GM23338 (cell line): ENCODE measurements around the gene FAM13C. TPM values are rescaled to one million over a fixed set of nuclear protein-coding genes. Genes with fewer than 3 reads are reported as not detected.

ENCODE experiments used
- ATAC-seq: fragments of 200-7000 bp; cut with Tn5 transposase; 3 replicates; pipeline ENCODE4 v1.9.1; 2020
- DNase-seq: peaks from one replicate; pipeline ENCODE4 v3.0.0-alpha.2; 2015; ENCODE audit warnings: low spot score
- H2AFZ ChIP-seq: fragments of 200-600 bp; sonication (generic); 2 replicates; pipeline ENCODE4 v1.8.0; 2016; ENCODE audit warnings: antibody characterized with exemption, mild to moderate bottlenecking, moderate library complexity
- H3F3A ChIP-seq: fragments of 200-600 bp; sonication (generic); replicated peaks from 2 replicates; pipeline ENCODE4 v1.8.0; 2017; ENCODE audit warnings: antibody characterized with exemption, mixed run types, low read depth
- H3K27ac ChIP-seq: fragments of 200-600 bp; sonication (generic); 2 replicates; pipeline ENCODE4 v1.6.1; 2016; ENCODE audit warnings: low read depth
- H3K27me3 ChIP-seq: fragments of 200-600 bp; sonication (generic); 2 replicates; pipeline ENCODE4 v1.8.0; 2016; ENCODE audit warnings: mild to moderate bottlenecking, mixed run types, moderate library complexity; ENCODE audit not compliant: insufficient read depth
- H3K36me3 ChIP-seq: fragments of 200-600 bp; sonication (generic); 2 replicates; pipeline ENCODE4 v1.8.0; 2016; ENCODE audit warnings: mild to moderate bottlenecking; ENCODE audit not compliant: insufficient read depth
- H3K4me1 ChIP-seq: fragments of 200-600 bp; sonication (generic); 2 replicates; pipeline ENCODE4 v1.8.0; 2016; ENCODE audit warnings: mild to moderate bottlenecking, moderate library complexity; ENCODE audit not compliant: insufficient read depth
- H3K4me2 ChIP-seq: fragments of 200-600 bp; sonication (generic); 2 replicates; pipeline ENCODE4 v1.7.1; 2017; ENCODE audit warnings: mixed run types
- H3K4me3 ChIP-seq: fragments of 200-600 bp; sonication (generic); 2 replicates; pipeline ENCODE4 v1.6.1; 2016; ENCODE audit warnings: mixed run types
- H3K79me2 ChIP-seq: fragments of 200-600 bp; sonication (generic); replicated peaks from 2 replicates; pipeline ENCODE4 v1.8.0; 2017; ENCODE audit warnings: mild to moderate bottlenecking; ENCODE audit not compliant: insufficient read depth
- H3K9me2 ChIP-seq: fragments of 200-600 bp; sonication (generic); 2 replicates; pipeline ENCODE4 v1.8.0; 2017; ENCODE audit not compliant: insufficient read depth
- H4K20me1 ChIP-seq: fragments of 200-600 bp; sonication (generic); replicated peaks from 2 replicates; pipeline ENCODE4 v1.8.0; 2017; ENCODE audit warnings: mild to moderate bottlenecking; ENCODE audit not compliant: insufficient read depth
- H3K27ac Mint-ChIP-seq: 2 replicates; pipeline ENCODE4 v1.8.0; 2020; ENCODE audit warnings: inconsistent platforms, mild to moderate bottlenecking, moderate library complexity, mixed read lengths
- H3K27me3 Mint-ChIP-seq: 3 replicates; pipeline ENCODE4 v1.8.0; 2022; ENCODE audit warnings: low read depth, mild to moderate bottlenecking, moderate library complexity, mixed read lengths, inconsistent platforms; ENCODE audit not compliant: insufficient read depth, poor library complexity
- H3K36me3 Mint-ChIP-seq: 3 replicates; pipeline ENCODE4 v1.8.0; 2021; ENCODE audit warnings: low read depth, mild to moderate bottlenecking, inconsistent platforms, moderate library complexity, mixed read lengths
- H3K4me1 Mint-ChIP-seq: 3 replicates; pipeline ENCODE4 v1.8.0; 2020; ENCODE audit warnings: mild to moderate bottlenecking, inconsistent platforms, mixed read lengths
- H3K4me3 Mint-ChIP-seq: 3 replicates; pipeline ENCODE4 v1.8.0; 2021; ENCODE audit warnings: moderate library complexity, mild to moderate bottlenecking, inconsistent platforms, mixed read lengths
- H3K9me3 Mint-ChIP-seq: 3 replicates; pipeline ENCODE4 v1.8.0; 2020; ENCODE audit warnings: moderate library complexity, mild to moderate bottlenecking, inconsistent platforms, mixed read lengths
- CREB1 ChIP-seq: fragments of 250-450 bp; sonication (Bioruptor Pico); IDR thresholded peaks from 2 replicates; pipeline ENCODE4 v1.5.0; 2020; ENCODE audit warnings: low read depth, mild to moderate bottlenecking, moderate library complexity
- ETS1 ChIP-seq: IDR thresholded peaks from 2 replicates; pipeline ENCODE4 v1.6.1; 2016; ENCODE audit warnings: antibody characterized with exemption
- EZH2 ChIP-seq: fragments of 200-600 bp; sonication (generic); IDR thresholded peaks from one replicate; pipeline ENCODE4 v1.8.0; 2017; ENCODE audit warnings: antibody characterized with exemption, mild to moderate bottlenecking, low read depth; ENCODE audit not compliant: unreplicated experiment
- EZH2phosphoT487 ChIP-seq: fragments of 200-600 bp; sonication (generic); IDR thresholded peaks from one replicate; pipeline ENCODE4 v1.8.1; 2018; ENCODE audit warnings: antibody characterized with exemption; ENCODE audit not compliant: unreplicated experiment
- JUNB ChIP-seq: IDR thresholded peaks from one replicate; pipeline ENCODE4 v1.6.1; 2016; ENCODE audit warnings: antibody characterized with exemption; ENCODE audit not compliant: unreplicated experiment
- NANOG ChIP-seq: IDR thresholded peaks from 2 replicates; pipeline ENCODE4 v1.6.1; 2016; ENCODE audit warnings: antibody characterized with exemption, borderline replicate concordance
- POLR2AphosphoS5 ChIP-seq: IDR thresholded peaks from 2 replicates; pipeline ENCODE4 v1.6.1; 2016; ENCODE audit warnings: antibody characterized with exemption, low read depth
- STAT1 ChIP-seq: IDR thresholded peaks from one replicate; pipeline ENCODE4 v1.6.1; 2016; ENCODE audit warnings: antibody characterized with exemption; ENCODE audit not compliant: unreplicated experiment
- ZNF331 ChIP-seq: fragments of 250-450 bp; sonication (Bioruptor Pico); IDR thresholded peaks from 2 replicates; pipeline ENCODE4 v1.5.0; 2020; ENCODE audit warnings: low read depth, mild to moderate bottlenecking, moderate library complexity
- ZNF462 ChIP-seq: fragments of 250-450 bp; sonication (Bioruptor Pico); IDR thresholded peaks from 2 replicates; pipeline ENCODE4 v1.5.0; 2020; ENCODE audit warnings: mild to moderate bottlenecking, moderate library complexity
- polyA plus RNA-seq: library from polyadenylated mRNA; unstranded; fragments of >200 nt; fragmentation: Nextera tagmentation; extraction: Ambion mirVana; gene quantifications from 2 replicates; pipeline ENCODE4 v1.2.1, GENCODE V29; 2016
- total RNA-seq: library from RNA; depleted of rRNA; stranded (reverse); fragments of >200 nt; shearing (Covaris generic); gene quantifications from 2 replicates; pipeline ENCODE4 v1.2.3, GENCODE V29; 2014
- TF ChIP-seq, protein P1 (sequence below): IDR thresholded peaks from one replicate; pipeline ENCODE4 v1.6.1; 2018; ENCODE audit warnings: antibody characterized with exemption; ENCODE audit not compliant: unreplicated experiment
- TF ChIP-seq, protein P2 (sequence below), 2 experiments: fragments of 200-600 bp in 1 of 2; sonication (generic) in 1 of 2; conservative IDR thresholded peaks; 2 replicates each; pipeline versions ENCODE4 v1.5.1 to v1.6.1; 2016 to 2017; ENCODE audit warnings: antibody characterized with exemption in 2 of 2, low read depth in 2 of 2, mild to moderate bottlenecking in 2 of 2, moderate library complexity in 1 of 2

FAM13C gene
- total and polyA plus RNA-seq, 2 experiments from 2014 or later, result 0.94 to 2.1 TPM

DNA sequence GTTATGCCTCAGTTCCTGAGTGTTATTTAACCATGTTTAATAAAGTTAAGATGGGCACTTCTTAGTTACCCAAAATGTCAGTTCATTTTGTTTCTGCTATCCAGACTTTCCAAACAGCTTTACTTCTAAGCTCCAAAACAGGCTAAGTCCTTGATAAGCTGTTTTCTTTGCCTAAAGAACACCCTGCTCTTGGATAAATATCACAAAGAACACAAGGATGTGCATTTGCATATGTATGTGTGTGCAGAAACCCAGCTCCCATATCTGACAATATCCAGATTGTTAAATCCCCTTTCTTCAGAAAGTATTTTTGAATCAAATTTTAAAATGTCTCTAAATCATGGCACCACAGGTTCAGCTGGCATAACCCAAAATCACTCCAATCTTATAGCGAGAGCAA lies 19.6 kb downstream of the FAM13C start:
- H3K27me3 ChIP-seq, result no peaks in the 10 kb centered on the region; the same call in 1 of the 2 replicates
- no peaks in the 10 kb centered on the region for H3K4me1 ChIP-seq
- H4K20me1 ChIP-seq, result no peaks in the 10 kb centered on the region; the same call in 1 of the 2 replicates
- no peak for DNase-seq
- TF ChIP-seq, protein P1, sequence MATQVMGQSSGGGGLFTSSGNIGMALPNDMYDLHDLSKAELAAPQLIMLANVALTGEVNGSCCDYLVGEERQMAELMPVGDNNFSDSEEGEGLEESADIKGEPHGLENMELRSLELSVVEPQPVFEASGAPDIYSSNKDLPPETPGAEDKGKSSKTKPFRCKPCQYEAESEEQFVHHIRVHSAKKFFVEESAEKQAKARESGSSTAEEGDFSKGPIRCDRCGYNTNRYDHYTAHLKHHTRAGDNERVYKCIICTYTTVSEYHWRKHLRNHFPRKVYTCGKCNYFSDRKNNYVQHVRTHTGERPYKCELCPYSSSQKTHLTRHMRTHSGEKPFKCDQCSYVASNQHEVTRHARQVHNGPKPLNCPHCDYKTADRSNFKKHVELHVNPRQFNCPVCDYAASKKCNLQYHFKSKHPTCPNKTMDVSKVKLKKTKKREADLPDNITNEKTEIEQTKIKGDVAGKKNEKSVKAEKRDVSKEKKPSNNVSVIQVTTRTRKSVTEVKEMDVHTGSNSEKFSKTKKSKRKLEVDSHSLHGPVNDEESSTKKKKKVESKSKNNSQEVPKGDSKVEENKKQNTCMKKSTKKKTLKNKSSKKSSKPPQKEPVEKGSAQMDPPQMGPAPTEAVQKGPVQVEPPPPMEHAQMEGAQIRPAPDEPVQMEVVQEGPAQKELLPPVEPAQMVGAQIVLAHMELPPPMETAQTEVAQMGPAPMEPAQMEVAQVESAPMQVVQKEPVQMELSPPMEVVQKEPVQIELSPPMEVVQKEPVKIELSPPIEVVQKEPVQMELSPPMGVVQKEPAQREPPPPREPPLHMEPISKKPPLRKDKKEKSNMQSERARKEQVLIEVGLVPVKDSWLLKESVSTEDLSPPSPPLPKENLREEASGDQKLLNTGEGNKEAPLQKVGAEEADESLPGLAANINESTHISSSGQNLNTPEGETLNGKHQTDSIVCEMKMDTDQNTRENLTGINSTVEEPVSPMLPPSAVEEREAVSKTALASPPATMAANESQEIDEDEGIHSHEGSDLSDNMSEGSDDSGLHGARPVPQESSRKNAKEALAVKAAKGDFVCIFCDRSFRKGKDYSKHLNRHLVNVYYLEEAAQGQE, result no peak
- TF ChIP-seq ZNF331 (no peak), EZH2phosphoT487 (no peak), POLR2AphosphoS5 (no peak), STAT1 (no peak), ZNF462 (no peak), EZH2 (no peak), ETS1 (no peak), NANOG (no peak), JUNB (no peak), CREB1 (no peak)
- TF ChIP-seq, protein P2, sequence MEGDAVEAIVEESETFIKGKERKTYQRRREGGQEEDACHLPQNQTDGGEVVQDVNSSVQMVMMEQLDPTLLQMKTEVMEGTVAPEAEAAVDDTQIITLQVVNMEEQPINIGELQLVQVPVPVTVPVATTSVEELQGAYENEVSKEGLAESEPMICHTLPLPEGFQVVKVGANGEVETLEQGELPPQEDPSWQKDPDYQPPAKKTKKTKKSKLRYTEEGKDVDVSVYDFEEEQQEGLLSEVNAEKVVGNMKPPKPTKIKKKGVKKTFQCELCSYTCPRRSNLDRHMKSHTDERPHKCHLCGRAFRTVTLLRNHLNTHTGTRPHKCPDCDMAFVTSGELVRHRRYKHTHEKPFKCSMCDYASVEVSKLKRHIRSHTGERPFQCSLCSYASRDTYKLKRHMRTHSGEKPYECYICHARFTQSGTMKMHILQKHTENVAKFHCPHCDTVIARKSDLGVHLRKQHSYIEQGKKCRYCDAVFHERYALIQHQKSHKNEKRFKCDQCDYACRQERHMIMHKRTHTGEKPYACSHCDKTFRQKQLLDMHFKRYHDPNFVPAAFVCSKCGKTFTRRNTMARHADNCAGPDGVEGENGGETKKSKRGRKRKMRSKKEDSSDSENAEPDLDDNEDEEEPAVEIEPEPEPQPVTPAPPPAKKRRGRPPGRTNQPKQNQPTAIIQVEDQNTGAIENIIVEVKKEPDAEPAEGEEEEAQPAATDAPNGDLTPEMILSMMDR (conservative IDR thresholded peaks at IDR 0.05; ENCODE audit: low read depth in 2 of 2), result no peak
- no peaks in the 10 kb centered on the region for H3K9me2 ChIP-seq
- no peaks in the 10 kb centered on the region for H3F3A ChIP-seq
- peaks cover 3% of the 10 kb centered on the region; the same call in 2 of the 3 replicates for H3K9me3 Mint-ChIP-seq
- H3K27ac Mint-ChIP-seq, result no peak overlapping the region
- H3K4me2 ChIP-seq, result no peak overlapping the region
- H3K27me3 Mint-ChIP-seq, result peaks cover 12% of the 10 kb centered on the region
- no peak overlapping the region for H2AFZ ChIP-seq
- no peaks in the 10 kb centered on the region for H3K36me3 ChIP-seq
- ATAC-seq, result no peak
- no peaks in the 10 kb centered on the region for H3K36me3 Mint-ChIP-seq
- H3K79me2 ChIP-seq, result no peaks in the 10 kb centered on the region
- no peak overlapping the region for H3K4me3 Mint-ChIP-seq
- no peak overlapping the region for H3K27ac ChIP-seq
- H3K4me3 ChIP-seq, result no peak overlapping the region
- H3K4me1 Mint-ChIP-seq, result peaks cover 3% of the 10 kb centered on the region; the same call in 1 of the 3 replicates
